Left ventricle myocardium inferior (tissue), 1 donor: ENCODE measurements around the gene TGM1. TPM values are rescaled to one million over a fixed set of nuclear protein-coding genes. Genes with fewer than 3 reads are reported as not detected.
"Not testable (repeated sequence)": the region's sequence is repeated elsewhere in the genome, so short reads cannot be mapped to it uniquely, and the experiment has no call there.

ENCODE experiments used
- DNase-seq: peaks from one replicate; pipeline ENCODE4 v3.0.0-alpha.2; 2020
- H3K27ac ChIP-seq: fragments of 200-600 bp; replicated peaks from 2 replicates; pipeline ENCODE4 v1.8.0; 2021
- H3K27me3 ChIP-seq: fragments of 200-600 bp; 2 replicates; pipeline ENCODE4 v1.8.0; 2021; ENCODE audit warnings: low read depth
- H3K36me3 ChIP-seq: fragments of 200-600 bp; 2 replicates; pipeline ENCODE4 v1.8.0; 2021
- H3K4me1 ChIP-seq: fragments of 200-600 bp; 2 replicates; pipeline ENCODE4 v1.8.0; 2021
- H3K4me3 ChIP-seq: fragments of 200-600 bp; 2 replicates; pipeline ENCODE4 v1.8.0; 2021; ENCODE audit warnings: mild to moderate bottlenecking, moderate library complexity
- H3K9me3 ChIP-seq: fragments of 200-600 bp; replicated peaks from 2 replicates; pipeline ENCODE4 v1.8.0; 2021
- intact Hi-C: fragments of 100-400 bp; cut with micrococcal nuclease; formaldehyde crosslinking; loops from one replicate; pipeline ENCODE4 v1.11.0; 2022
- total RNA-seq: library from RNA; stranded (reverse); fragmentation: NEBNext Ultra II Directional; extraction: Animal tissue kit (Norgen Biotek cat#: 25700); gene quantifications from one replicate; pipeline ENCODE4 v1.2.1, GENCODE V29; 2021
- TF ChIP-seq, protein P1 (sequence below): fragments of 200-600 bp; IDR thresholded peaks from 2 replicates; pipeline ENCODE4 v1.8.0; 2021; ENCODE audit warnings: antibody characterized with exemption, mild to moderate bottlenecking, borderline replicate concordance
- donor health status: DM: no; HTN: yes; CAD: no; lungs with severe emphysema.

Gene TGM1
- total RNA-seq, 1 donor from 2014 or later = 0.96 TPM

DNA sequence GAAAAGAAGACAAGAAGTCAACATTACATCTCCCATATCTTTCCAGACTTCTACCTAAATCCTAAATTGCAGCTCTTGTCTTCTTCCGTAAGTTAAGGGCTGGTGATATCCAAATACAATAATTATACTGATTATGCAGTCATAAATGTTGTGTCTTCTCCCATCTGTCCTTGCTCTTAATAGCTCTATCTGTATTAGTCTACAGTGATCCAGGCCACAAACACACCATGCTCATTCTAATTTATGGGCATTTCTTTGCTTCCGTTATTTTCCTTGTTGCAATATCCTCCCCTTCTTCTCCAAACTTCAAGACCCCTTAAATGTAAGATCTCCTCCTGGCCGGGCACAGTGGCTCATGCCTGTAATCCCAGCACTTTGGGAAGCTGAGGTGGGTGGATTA lies 43.5 kb downstream of the TGM1 start:
- DNase-seq = no peak
- Histone ChIP-seq H3K27me3 (no peaks in the 10 kb centered on the region), H3K4me1 (peaks cover 26% of the 10 kb centered on the region), H3K36me3 (peaks cover 9% of the 10 kb centered on the region), H3K4me3 (no peak overlapping the region), H3K27ac (no peak overlapping the region), H3K9me3 (no peaks in the 10 kb centered on the region)
- TF ChIP-seq, protein P1, sequence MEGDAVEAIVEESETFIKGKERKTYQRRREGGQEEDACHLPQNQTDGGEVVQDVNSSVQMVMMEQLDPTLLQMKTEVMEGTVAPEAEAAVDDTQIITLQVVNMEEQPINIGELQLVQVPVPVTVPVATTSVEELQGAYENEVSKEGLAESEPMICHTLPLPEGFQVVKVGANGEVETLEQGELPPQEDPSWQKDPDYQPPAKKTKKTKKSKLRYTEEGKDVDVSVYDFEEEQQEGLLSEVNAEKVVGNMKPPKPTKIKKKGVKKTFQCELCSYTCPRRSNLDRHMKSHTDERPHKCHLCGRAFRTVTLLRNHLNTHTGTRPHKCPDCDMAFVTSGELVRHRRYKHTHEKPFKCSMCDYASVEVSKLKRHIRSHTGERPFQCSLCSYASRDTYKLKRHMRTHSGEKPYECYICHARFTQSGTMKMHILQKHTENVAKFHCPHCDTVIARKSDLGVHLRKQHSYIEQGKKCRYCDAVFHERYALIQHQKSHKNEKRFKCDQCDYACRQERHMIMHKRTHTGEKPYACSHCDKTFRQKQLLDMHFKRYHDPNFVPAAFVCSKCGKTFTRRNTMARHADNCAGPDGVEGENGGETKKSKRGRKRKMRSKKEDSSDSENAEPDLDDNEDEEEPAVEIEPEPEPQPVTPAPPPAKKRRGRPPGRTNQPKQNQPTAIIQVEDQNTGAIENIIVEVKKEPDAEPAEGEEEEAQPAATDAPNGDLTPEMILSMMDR = no peak
- intact Hi-C loops = no loop called here

DNA sequence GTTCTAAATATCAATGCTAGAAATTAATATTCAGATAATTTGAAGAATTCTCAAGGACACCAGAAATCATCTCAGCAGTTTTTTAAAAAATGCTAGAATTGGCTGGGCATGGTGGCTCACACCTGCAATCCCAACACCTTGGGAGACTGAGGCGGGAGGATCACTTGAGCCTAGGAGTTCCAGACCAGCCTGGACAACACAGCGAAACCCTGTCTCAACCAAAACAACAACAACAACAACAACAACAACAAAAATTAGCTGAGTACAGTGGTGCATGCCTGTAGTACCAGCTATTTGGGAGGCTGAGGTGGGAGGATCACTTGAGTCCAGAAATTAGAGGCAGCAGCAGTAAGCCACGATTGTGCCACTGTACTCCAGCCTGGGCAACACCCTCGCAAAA lies 43.9 kb downstream of the TGM1 start:
- H3K9me3 ChIP-seq = no peaks in the 10 kb centered on the region
- no peak overlapping the region for H3K27ac ChIP-seq
- H3K36me3 ChIP-seq = peaks cover 9% of the 10 kb centered on the region
- peaks cover 27% of the 10 kb centered on the region for H3K4me1 ChIP-seq
- DNase-seq = no peak
- H3K4me3 ChIP-seq = no peak overlapping the region
- TF ChIP-seq, protein P1 = no peak
- no peaks in the 10 kb centered on the region for H3K27me3 ChIP-seq
- intact Hi-C loops = no loop called here

DNA sequence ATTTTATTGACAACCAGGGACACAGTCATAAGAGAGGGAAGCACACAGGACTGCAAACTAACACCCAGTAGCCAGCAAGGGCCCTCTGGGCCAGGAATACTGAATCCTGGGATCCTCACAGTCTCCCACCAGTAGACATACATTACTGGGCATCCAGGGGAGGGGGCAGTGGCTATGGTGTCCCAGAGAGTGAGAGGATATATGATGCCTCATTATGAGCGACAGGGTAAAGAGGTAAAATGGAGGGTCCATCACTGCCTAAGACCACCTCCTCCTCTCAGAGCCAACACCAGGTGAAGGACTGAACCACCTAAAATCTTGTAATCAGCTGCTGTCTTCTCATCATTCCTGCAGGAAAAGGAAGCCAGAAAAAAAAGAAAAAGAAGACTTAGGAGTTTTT lies 46.1 kb downstream of the TGM1 start:
- H3K4me3 ChIP-seq, H3K27me3 ChIP-seq, H3K36me3 ChIP-seq, intact Hi-C loops, H3K9me3 ChIP-seq, H3K27ac ChIP-seq, DNase-seq: not testable (repeated sequence)
- H3K4me1 ChIP-seq = peaks cover 43% of the 10 kb centered on the region

DNA sequence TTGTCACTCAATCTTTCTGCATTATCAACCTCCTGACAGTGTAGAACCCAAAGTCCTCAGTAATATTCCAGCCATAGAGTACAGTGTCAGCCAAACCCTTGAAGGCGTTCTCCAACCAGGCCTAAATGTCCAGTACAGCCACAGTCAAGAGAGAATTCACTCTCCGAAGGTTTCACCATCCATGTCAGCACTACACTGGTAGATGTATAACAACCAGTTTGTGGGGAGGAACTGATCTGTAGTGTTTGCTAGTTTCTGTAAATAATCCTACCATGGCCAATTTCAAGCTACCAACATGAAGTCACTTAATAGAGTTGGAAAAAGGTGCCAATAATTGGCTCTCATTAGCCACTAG lies 46.7 kb downstream of the TGM1 start:
- TF ChIP-seq, protein P1 = no peak
- peaks cover 43% of the 10 kb centered on the region for H3K4me1 ChIP-seq
- intact Hi-C loops = no loop called here
- H3K27me3 ChIP-seq = no peaks in the 10 kb centered on the region
- H3K9me3 ChIP-seq = no peaks in the 10 kb centered on the region
- peak overlapping the region; percentile 73 for H3K4me3 ChIP-seq
- H3K36me3 ChIP-seq = peaks cover 11% of the 10 kb centered on the region
- peak overlapping the region; percentile 97 for H3K27ac ChIP-seq
- DNase-seq = no peak

DNA sequence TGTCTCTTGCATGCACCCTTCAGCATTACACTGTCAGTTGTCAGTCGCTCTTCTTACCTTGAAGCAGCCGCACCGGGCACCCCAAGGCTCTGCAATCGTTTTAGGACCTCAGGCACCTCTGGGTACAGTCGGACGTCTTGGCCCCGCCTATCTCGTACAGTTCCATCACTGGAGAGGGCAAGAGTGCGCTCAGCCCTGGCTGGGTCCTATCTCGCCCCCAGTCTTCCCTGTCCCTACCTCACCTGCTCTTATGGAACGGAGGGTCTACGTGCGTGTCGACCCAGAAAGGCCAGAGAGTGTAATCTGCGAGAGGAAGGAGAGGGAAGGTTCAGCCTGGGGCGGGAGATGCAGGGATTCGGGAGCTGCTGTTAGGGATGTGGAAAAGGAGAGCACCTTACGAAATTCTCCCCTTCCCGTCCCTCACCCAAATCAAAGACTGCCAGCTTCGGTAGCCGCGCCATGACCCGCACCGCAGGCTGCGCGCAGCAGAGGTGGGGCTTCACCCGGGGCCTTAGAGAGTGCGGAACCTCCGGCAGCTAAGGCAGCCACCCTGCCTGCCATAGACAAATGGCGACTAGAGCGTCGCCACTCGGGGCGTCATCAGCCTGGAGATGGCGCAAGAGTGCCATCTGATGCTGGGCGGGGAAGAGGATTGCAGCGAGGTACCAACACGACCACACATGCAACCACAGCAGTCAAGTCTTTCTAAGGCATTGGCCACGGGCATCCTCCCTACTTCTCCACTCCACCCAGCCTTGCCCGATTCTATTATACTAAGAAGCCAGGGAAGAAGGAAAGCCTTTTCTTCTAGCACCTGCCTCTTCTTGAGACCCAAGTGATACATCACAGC lies 47.3 kb downstream of the TGM1 start, which contains the start of gene MDP1:
Gene MDP1 (minus strand): TSS at position 572 of the 850 bp plus-strand sequence. CDS start 111 bp downstream, at position 461.
- H3K36me3 ChIP-seq = peaks cover 17% of the 10 kb centered on the region
- peak within 1 kb of the TSS; percentile 73 for H3K4me3 ChIP-seq
- peaks cover 43% of the 10 kb centered on the region for H3K4me1 ChIP-seq
- TF ChIP-seq, protein P1 = peak; percentile 58
- H3K9me3 ChIP-seq = no peaks in the 10 kb centered on the region
- DNase-seq = peak; percentile 87
- H3K27ac ChIP-seq = peak within 1 kb of the TSS; percentile 97
- intact Hi-C loops = no loop called here
- no peaks in the 10 kb centered on the region for H3K27me3 ChIP-seq
